Measurements from ENCODE around the gene CYLD.

The CYLD gene

DNA sequence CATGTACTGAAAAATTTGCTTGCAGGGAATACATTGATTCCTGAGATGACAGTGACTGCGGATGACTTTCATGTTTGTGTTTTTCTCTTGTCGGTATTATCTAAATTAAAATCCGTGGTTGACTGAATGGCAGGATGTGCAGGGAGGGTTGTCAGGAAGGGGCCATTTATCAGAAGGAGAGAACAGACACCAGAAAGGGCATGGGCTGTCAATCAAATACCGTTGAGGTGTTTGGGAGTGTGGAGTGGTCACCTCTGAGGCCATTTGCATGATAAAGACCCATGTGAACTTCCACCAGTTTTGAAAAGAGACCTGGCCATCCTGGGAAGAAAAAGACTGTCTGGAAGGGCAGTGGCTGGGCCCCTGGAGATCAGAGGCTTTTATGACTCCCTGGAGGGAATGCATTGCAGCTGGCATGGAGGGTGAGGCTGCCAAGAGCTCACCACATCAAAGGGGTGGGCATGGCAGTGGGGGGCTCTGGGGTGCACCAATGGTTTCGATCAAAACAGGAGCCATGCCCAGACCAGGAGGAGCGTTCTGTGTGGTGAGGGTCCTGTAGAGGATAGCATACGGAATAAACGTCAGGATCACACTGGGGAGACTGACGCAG, 67.1 kb downstream of the CYLD start:
- H3K4me3 ChIP-seq (ENCODE audit: low read depth, low read length): no peak overlapping the region

DNA sequence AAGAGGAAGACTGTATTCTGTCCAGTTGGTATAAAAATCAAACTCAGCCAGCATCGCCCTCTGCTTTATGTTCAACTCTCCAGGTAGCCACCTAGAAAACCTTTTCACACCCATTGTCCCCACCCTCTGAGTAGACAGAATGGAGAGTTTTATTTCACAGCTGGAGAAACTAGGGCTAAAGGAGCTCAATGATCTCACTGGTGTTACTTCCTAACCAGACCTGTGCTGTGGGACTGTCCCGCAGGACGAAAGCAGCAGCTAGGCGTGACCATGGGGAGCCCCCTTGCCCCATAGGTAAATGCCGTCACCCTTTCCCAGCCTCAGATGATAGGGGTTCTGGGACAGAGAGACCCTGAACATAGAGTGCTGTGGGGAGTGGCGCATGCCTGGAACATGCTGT, 67.7 kb downstream of the CYLD start:
- H2AFZ ChIP-seq: no peak overlapping the region
- H3K27me3 ChIP-seq (ENCODE audit: control insufficient read depth, insufficient read depth, low read length): no peaks in the 10 kb centered on the region
- H3K79me2 ChIP-seq: no peaks in the 10 kb centered on the region
- no peaks in the 10 kb centered on the region for H3K36me3 ChIP-seq (ENCODE audit: control insufficient read depth, insufficient read depth, low read length)
- no peak overlapping the region for H3K27ac ChIP-seq
- H3K4me2 ChIP-seq (ENCODE audit: low read length): no peak overlapping the region
- H3K9ac ChIP-seq: no peak overlapping the region
- no peaks in the 10 kb centered on the region for H3K4me1 ChIP-seq
- no peaks in the 10 kb centered on the region for H3K9me3 ChIP-seq (ENCODE audit: control insufficient read depth, low read length)
- H3K4me3 ChIP-seq (ENCODE audit: low read depth, low read length): no peak overlapping the region
- TF ChIP-seq, protein P1, sequence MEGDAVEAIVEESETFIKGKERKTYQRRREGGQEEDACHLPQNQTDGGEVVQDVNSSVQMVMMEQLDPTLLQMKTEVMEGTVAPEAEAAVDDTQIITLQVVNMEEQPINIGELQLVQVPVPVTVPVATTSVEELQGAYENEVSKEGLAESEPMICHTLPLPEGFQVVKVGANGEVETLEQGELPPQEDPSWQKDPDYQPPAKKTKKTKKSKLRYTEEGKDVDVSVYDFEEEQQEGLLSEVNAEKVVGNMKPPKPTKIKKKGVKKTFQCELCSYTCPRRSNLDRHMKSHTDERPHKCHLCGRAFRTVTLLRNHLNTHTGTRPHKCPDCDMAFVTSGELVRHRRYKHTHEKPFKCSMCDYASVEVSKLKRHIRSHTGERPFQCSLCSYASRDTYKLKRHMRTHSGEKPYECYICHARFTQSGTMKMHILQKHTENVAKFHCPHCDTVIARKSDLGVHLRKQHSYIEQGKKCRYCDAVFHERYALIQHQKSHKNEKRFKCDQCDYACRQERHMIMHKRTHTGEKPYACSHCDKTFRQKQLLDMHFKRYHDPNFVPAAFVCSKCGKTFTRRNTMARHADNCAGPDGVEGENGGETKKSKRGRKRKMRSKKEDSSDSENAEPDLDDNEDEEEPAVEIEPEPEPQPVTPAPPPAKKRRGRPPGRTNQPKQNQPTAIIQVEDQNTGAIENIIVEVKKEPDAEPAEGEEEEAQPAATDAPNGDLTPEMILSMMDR (IDR thresholded peaks at IDR 0.05): no peak

More for the DNA sequence above, 67.1 kb downstream of the CYLD start:
- Histone ChIP-seq H3K27ac (no peak overlapping the region), H3K36me3 (ENCODE audit: control insufficient read depth, insufficient read depth, low read length) (no peaks in the 10 kb centered on the region), H3K4me2 (ENCODE audit: low read length) (no peak overlapping the region), H3K9me3 (ENCODE audit: control insufficient read depth, low read length) (no peaks in the 10 kb centered on the region), H2AFZ (no peak overlapping the region), H3K27me3 (ENCODE audit: control insufficient read depth, insufficient read depth, low read length) (no peaks in the 10 kb centered on the region), H3K9ac (no peak overlapping the region), H3K79me2 (no peaks in the 10 kb centered on the region), H3K4me1 (no peaks in the 10 kb centered on the region)
- TF ChIP-seq, protein P1 (IDR thresholded peaks at IDR 0.05): no peak

DNA sequence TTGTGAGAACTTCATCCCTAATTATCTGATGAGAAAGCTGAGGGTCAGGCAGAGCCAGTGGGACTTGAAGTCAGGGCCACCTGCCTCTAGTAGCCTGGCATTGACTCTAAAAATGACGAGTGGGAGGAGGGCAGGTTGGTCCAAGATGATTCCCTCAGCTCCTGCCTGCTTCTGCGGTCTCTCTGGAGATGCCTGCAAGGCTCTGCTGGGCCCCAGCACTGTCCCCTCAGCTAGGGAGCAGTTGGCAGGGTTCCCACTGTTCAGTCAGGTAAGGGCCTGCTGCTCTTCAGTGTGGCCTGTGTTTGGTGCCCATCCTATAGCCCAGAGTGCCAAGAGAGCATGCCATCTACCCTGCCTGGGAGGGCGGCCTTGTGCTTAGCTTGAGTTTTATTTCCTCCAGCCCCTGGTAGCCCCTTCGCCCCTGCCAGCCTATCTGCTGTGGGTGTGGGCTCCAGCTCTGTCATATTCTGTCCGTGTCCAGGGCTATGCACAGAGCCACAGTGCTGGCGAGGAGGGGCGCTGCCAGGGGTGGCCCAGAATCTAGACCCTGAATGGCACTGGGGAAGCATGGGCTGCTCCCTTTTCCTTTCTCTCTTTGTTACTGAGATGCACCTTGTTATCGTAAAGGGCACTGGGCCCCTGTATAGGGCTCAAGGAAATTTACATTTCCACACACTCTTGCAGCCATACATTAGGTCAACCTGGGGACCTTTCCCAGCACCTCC, 68.5 kb downstream of the CYLD start:
- TF ChIP-seq, protein P1 (IDR thresholded peaks at IDR 0.05): no peak
- Histone ChIP-seq H3K36me3 (ENCODE audit: control insufficient read depth, insufficient read depth, low read length) (no peaks in the 10 kb centered on the region), H3K79me2 (no peaks in the 10 kb centered on the region), H3K27me3 (ENCODE audit: control insufficient read depth, insufficient read depth, low read length) (no peaks in the 10 kb centered on the region), H3K27ac (no peak overlapping the region), H3K4me3 (ENCODE audit: low read depth, low read length) (no peak overlapping the region), H2AFZ (no peak overlapping the region), H3K4me2 (ENCODE audit: low read length) (no peak overlapping the region), H3K4me1 (no peaks in the 10 kb centered on the region), H3K9ac (no peak overlapping the region), H3K9me3 (ENCODE audit: control insufficient read depth, low read length) (no peaks in the 10 kb centered on the region)

DNA sequence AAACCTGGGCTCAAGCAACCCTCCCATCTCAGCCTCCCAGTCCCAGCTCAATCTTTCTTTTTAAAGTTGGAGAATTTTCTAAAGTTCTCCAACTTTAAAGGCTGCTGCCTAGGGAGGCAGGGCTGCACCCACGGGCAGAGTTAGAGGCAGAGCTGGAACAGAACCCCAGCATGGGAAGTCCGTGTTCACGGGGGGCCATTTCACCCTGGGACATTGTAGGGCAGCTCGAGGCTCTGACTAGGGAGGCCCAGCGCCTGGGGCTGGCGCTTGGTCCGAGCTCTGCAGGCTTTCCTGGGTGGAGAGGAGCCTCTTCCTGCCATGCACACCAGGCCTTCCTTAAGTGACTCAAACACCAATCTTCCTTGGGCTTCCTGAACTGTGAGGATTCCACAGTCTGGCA, 70.2 kb downstream of the CYLD start:
- Histone ChIP-seq H3K27me3 (ENCODE audit: control insufficient read depth, insufficient read depth, low read length) (no peaks in the 10 kb centered on the region), H3K9me3 (ENCODE audit: control insufficient read depth, low read length) (no peaks in the 10 kb centered on the region), H3K9ac (no peak overlapping the region), H3K4me2 (ENCODE audit: low read length) (no peak overlapping the region), H3K4me3 (ENCODE audit: low read depth, low read length) (no peak overlapping the region), H3K36me3 (ENCODE audit: control insufficient read depth, insufficient read depth, low read length) (no peaks in the 10 kb centered on the region), H3K79me2 (no peaks in the 10 kb centered on the region), H3K27ac (no peak overlapping the region), H3K4me1 (no peaks in the 10 kb centered on the region), H2AFZ (no peak overlapping the region)
- TF ChIP-seq, protein P1 (IDR thresholded peaks at IDR 0.05): no peak

All from parathyroid adenoma (tissue), 2 donors.